MM.1S (cell line): Measurements from ENCODE around the gene FLT1.

Experiments used
- DNase-seq: peaks from one replicate; pipeline ENCODE4 v3.0.0-alpha.2; 2015
- H2AFZ ChIP-seq: fragments of 300-600 bp; sonication (generic); 2 replicates; pipeline ENCODE4 v1.6.0; 2016; ENCODE audit warnings: antibody characterized with exemption, low read length
- H3F3A ChIP-seq: fragments of 300-600 bp; sonication (generic); 2 replicates; pipeline ENCODE4 v1.6.1; 2016; ENCODE audit warnings: mild to moderate bottlenecking, antibody characterized with exemption, low read length, moderate library complexity, mixed read lengths; ENCODE audit not compliant: insufficient read depth
- H3K27ac ChIP-seq: fragments of 300-600 bp; sonication (generic); 2 replicates; pipeline ENCODE4 v1.5.1; 2016; ENCODE audit warnings: mild to moderate bottlenecking, low read length
- H3K27me3 ChIP-seq: fragments of 300-600 bp; sonication (generic); replicated peaks from 2 replicates; pipeline ENCODE4 v1.6.0; 2016; ENCODE audit warnings: low read length; ENCODE audit not compliant: insufficient read depth
- H3K36me3 ChIP-seq: fragments of 300-600 bp; sonication (generic); replicated peaks from 2 replicates; pipeline ENCODE4 v1.6.1; 2016; ENCODE audit warnings: mild to moderate bottlenecking, low read length, mixed read lengths; ENCODE audit not compliant: insufficient read depth
- H3K4me1 ChIP-seq: fragments of 300-600 bp; sonication (generic); 2 replicates; pipeline ENCODE4 v1.6.1; 2016; ENCODE audit warnings: low read length, mixed read lengths
- H3K4me2 ChIP-seq: fragments of 300-600 bp; sonication (generic); 2 replicates; pipeline ENCODE4 v1.6.0; 2016; ENCODE audit warnings: low read depth, low read length
- H3K4me3 ChIP-seq: fragments of 300-600 bp; sonication (generic); 2 replicates; pipeline ENCODE4 v1.5.1; 2016; ENCODE audit warnings: low read length, mixed read lengths
- H3K79me2 ChIP-seq: fragments of 300-600 bp; sonication (generic); 2 replicates; pipeline ENCODE4 v1.6.1; 2016; ENCODE audit warnings: mixed run types, low read length, mixed read lengths
- H3K9ac ChIP-seq: fragments of 300-600 bp; sonication (generic); 2 replicates; pipeline ENCODE4 v1.6.1; 2016; ENCODE audit warnings: low read length, mixed read lengths
- H3K9me2 ChIP-seq: fragments of 300-600 bp; sonication (generic); replicated peaks from 2 replicates; pipeline ENCODE4 v1.6.1; 2016; ENCODE audit warnings: mild to moderate bottlenecking, low read length, mixed read lengths; ENCODE audit not compliant: insufficient read depth
- H3K9me3 ChIP-seq: fragments of 300-600 bp; sonication (generic); replicated peaks from 2 replicates; pipeline ENCODE4 v1.6.1; 2016; ENCODE audit warnings: mild to moderate bottlenecking, low read length, mixed read lengths; ENCODE audit not compliant: insufficient read depth
- H4K20me1 ChIP-seq: fragments of 300-600 bp; sonication (generic); 2 replicates; pipeline ENCODE4 v1.6.1; 2016; ENCODE audit warnings: mild to moderate bottlenecking, low read length, moderate library complexity, mixed read lengths; ENCODE audit not compliant: insufficient read depth
- CTCF ChIP-seq: fragments of 300-600 bp; sonication (generic); IDR thresholded peaks from 2 replicates; pipeline ENCODE4 v1.5.1; 2016; ENCODE audit warnings: antibody characterized with exemption, low read length, mixed read lengths
- EZH2 ChIP-seq: fragments of 300-600 bp; sonication (generic); optimal IDR thresholded peaks from 2 replicates; pipeline ENCODE3; 2017; ENCODE audit warnings: low read depth, mild to moderate bottlenecking, antibody characterized with exemption, low read length, mixed read lengths
- EZH2phosphoT487 ChIP-seq: fragments of 300-600 bp; sonication (generic); IDR thresholded peaks from 2 replicates; pipeline ENCODE4 v1.6.1; 2018; ENCODE audit warnings: antibody characterized with exemption, low read length

Gene FLT1

GRCh38 chr13:28468023-28468915 is 26.7 kb downstream of the FLT1 start:
- H4K20me1 ChIP-seq: no peaks in the 10 kb centered on the region
- no peak for DNase-seq
- H3K79me2 ChIP-seq: no peaks in the 10 kb centered on the region
- no peaks in the 10 kb centered on the region for H3F3A ChIP-seq
- TF ChIP-seq EZH2phosphoT487 (no peak), EZH2 (no peak), CTCF (no peak)
- no peaks in the 10 kb centered on the region for H3K9me2 ChIP-seq
- H3K4me1 ChIP-seq: no peaks in the 10 kb centered on the region
- no peak overlapping the region for H3K4me3 ChIP-seq
- H3K27ac ChIP-seq: no peak overlapping the region
- H2AFZ ChIP-seq: no peak overlapping the region
- H3K27me3 ChIP-seq: no peaks in the 10 kb centered on the region
- H3K36me3 ChIP-seq: no peaks in the 10 kb centered on the region
- H3K9ac ChIP-seq: no peak overlapping the region
- no peak overlapping the region for H3K4me2 ChIP-seq
- H3K9me3 ChIP-seq: no peaks in the 10 kb centered on the region

- H2AFZ ChIP-seq: no peak overlapping the region
- DNase-seq: no peak
- no peaks in the 10 kb centered on the region for H3F3A ChIP-seq
- no peak overlapping the region for H3K4me2 ChIP-seq
- H3K4me1 ChIP-seq: no peaks in the 10 kb centered on the region
- H3K27ac ChIP-seq: no peak overlapping the region
- H3K9me3 ChIP-seq: no peaks in the 10 kb centered on the region
- no peaks in the 10 kb centered on the region for H3K36me3 ChIP-seq
- H3K4me3 ChIP-seq: no peak overlapping the region
- H4K20me1 ChIP-seq: no peaks in the 10 kb centered on the region
- no peaks in the 10 kb centered on the region for H3K27me3 ChIP-seq
- no peaks in the 10 kb centered on the region for H3K9me2 ChIP-seq
- no peak overlapping the region for H3K9ac ChIP-seq
- TF ChIP-seq EZH2phosphoT487 (no peak), EZH2 (no peak), CTCF (no peak)
- no peaks in the 10 kb centered on the region for H3K79me2 ChIP-seq
Observed at GRCh38 chr13:28467034-28467433, 27.9 kb downstream of the FLT1 start.

- no peaks in the 10 kb centered on the region for H3F3A ChIP-seq
- no peak overlapping the region for H2AFZ ChIP-seq
- no peak overlapping the region for H3K4me3 ChIP-seq
- H3K27me3 ChIP-seq: no peaks in the 10 kb centered on the region
- no peak for TF ChIP-seq CTCF
- TF ChIP-seq EZH2: no peak
- TF ChIP-seq EZH2phosphoT487: no peak
- no peaks in the 10 kb centered on the region for H4K20me1 ChIP-seq
- H3K36me3 ChIP-seq: no peaks in the 10 kb centered on the region
- no peak overlapping the region for H3K27ac ChIP-seq
- H3K79me2 ChIP-seq: no peaks in the 10 kb centered on the region
- no peak overlapping the region for H3K9ac ChIP-seq
- H3K4me1 ChIP-seq: no peaks in the 10 kb centered on the region
- no peak for DNase-seq
- no peaks in the 10 kb centered on the region for H3K9me3 ChIP-seq
- no peak overlapping the region for H3K4me2 ChIP-seq
- no peaks in the 10 kb centered on the region for H3K9me2 ChIP-seq
Observed at GRCh38 chr13:28466151-28466550, 28.8 kb downstream of the FLT1 start.
